GM12801 (cell line): Measurements from ENCODE around the gene TANK.

Source experiments
- CTCF ChIP-seq: IDR thresholded peaks from one replicate; pipeline ENCODE4 v1.5.1; 2011; ENCODE audit warnings: control low read depth; ENCODE audit not compliant: insufficient read length; ENCODE audit errors: extremely low read depth

Gene TANK

GRCh38 chr2:161116509-161116908, 43.7 kb upstream of the TANK start:
- TF ChIP-seq CTCF = no peak

GRCh38 chr2:161117506-161117905, 42.7 kb upstream of the TANK start:
- TF ChIP-seq CTCF = no peak

- no peak for TF ChIP-seq CTCF
Measured at GRCh38 chr2:161118722-161119121, 41.5 kb upstream of the TANK start.

GRCh38 chr2:161119483-161119882, 40.7 kb upstream of the TANK start:
- no peak for TF ChIP-seq CTCF

GRCh38 chr2:161120775-161121174, 39.5 kb upstream of the TANK start:
- TF ChIP-seq CTCF = no peak

GRCh38 chr2:161121622-161122021, 38.6 kb upstream of the TANK start:
- TF ChIP-seq CTCF = no peak

- TF ChIP-seq CTCF = no peak
Measured at GRCh38 chr2:161122772-161123530, 37.3 kb upstream of the TANK start.
